GM23248 (cell line): ENCODE data around the gene IQUB. TPM values are rescaled to one million over a fixed set of nuclear protein-coding genes. Genes with fewer than 3 reads are reported as not detected.

Source experiments
- DNase-seq: peaks from one replicate; pipeline ENCODE4 v3.0.0-alpha.2; 2015
- H2AFZ ChIP-seq: fragments of 200-600 bp; sonication (generic); 2 replicates; pipeline ENCODE4 v1.6.1; 2016; ENCODE audit warnings: antibody characterized with exemption
- H3F3A ChIP-seq: fragments of 200-600 bp; sonication (generic); 2 replicates; pipeline ENCODE4 v1.6.1; 2016; ENCODE audit warnings: mild to moderate bottlenecking, antibody characterized with exemption, mixed run types; ENCODE audit not compliant: insufficient read depth
- H3K27ac ChIP-seq: fragments of 200-600 bp; sonication (generic); 2 replicates; pipeline ENCODE4 v1.5.1; 2016; ENCODE audit warnings: mild to moderate bottlenecking
- H3K27me3 ChIP-seq: fragments of 200-600 bp; sonication (generic); replicated peaks from 2 replicates; pipeline ENCODE4 v1.6.1; 2016; ENCODE audit warnings: mild to moderate bottlenecking; ENCODE audit not compliant: insufficient read depth
- H3K36me3 ChIP-seq: fragments of 200-600 bp; sonication (generic); 2 replicates; pipeline ENCODE4 v1.6.1; 2016; ENCODE audit warnings: low read depth, mild to moderate bottlenecking
- H3K4me1 ChIP-seq: fragments of 200-600 bp; sonication (generic); 2 replicates; pipeline ENCODE4 v1.6.1; 2016; ENCODE audit warnings: mild to moderate bottlenecking; ENCODE audit not compliant: insufficient read depth
- H3K4me2 ChIP-seq: fragments of 200-600 bp; sonication (generic); one replicate; pipeline ENCODE4 v1.6.1; 2016; ENCODE audit warnings: mild to moderate bottlenecking; ENCODE audit not compliant: unreplicated experiment
- H3K4me3 ChIP-seq: fragments of 200-600 bp; sonication (generic); 2 replicates; pipeline ENCODE4 v1.5.1; 2016; ENCODE audit warnings: mild to moderate bottlenecking
- H3K79me2 ChIP-seq: fragments of 200-600 bp; sonication (generic); 2 replicates; pipeline ENCODE4 v1.6.1; 2016; ENCODE audit warnings: mild to moderate bottlenecking; ENCODE audit not compliant: insufficient read depth
- H3K9ac ChIP-seq: fragments of 200-600 bp; sonication (generic); 2 replicates; pipeline ENCODE4 v1.6.1; 2016; ENCODE audit warnings: mild to moderate bottlenecking
- H3K9me2 ChIP-seq: fragments of 200-600 bp; sonication (generic); 2 replicates; pipeline ENCODE4 v1.6.1; 2016; ENCODE audit warnings: mixed run types, mild to moderate bottlenecking, moderate library complexity; ENCODE audit not compliant: insufficient read depth
- H3K9me3 ChIP-seq: fragments of 200-600 bp; sonication (generic); one replicate; pipeline ENCODE4 v1.6.1; 2017; ENCODE audit warnings: low read depth
- H4K20me1 ChIP-seq: fragments of 200-600 bp; sonication (generic); 2 replicates; pipeline ENCODE4 v1.6.0; 2016; ENCODE audit not compliant: insufficient read depth
- EZH2 ChIP-seq: fragments of 200-600 bp; sonication (generic); IDR thresholded peaks from 2 replicates; pipeline ENCODE4 v1.6.1; 2018; ENCODE audit warnings: antibody characterized with exemption, mild to moderate bottlenecking; ENCODE audit not compliant: insufficient read depth, poor library complexity, severe bottlenecking
- EZH2phosphoT487 ChIP-seq: fragments of 200-600 bp; sonication (generic); IDR thresholded peaks from 2 replicates; pipeline ENCODE4 v1.6.1; 2018; ENCODE audit warnings: antibody characterized with exemption, moderate library complexity, mild to moderate bottlenecking, low read depth; ENCODE audit not compliant: insufficient read depth
- WGBS, 2 experiments: methylation state at CpG; one replicate each; pipeline ENCODE4 v1.1.6; 2015 to 2017; ENCODE audit warnings: low lambda C conversion rate in 2 of 2, low coverage in 1 of 2; ENCODE audit errors: missing lambda C conversion rate in 2 of 2; 5-methylcytosine and 5-hydroxymethylcytosine counted together
- in situ Hi-C: fragments of 300-500 bp; cut with MboI; formaldehyde crosslinking; loops from 2 replicates; pipeline ENCODE4 v1.15.0; 2020
- polyA plus RNA-seq: library from polyadenylated mRNA; unstranded; fragments of >200 nt; fragmentation: Nextera tagmentation; extraction: Ambion mirVana; gene quantifications from 2 replicates; pipeline ENCODE4 v1.2.1, GENCODE V29; 2016
- total RNA-seq: library from RNA; depleted of rRNA; stranded (reverse); fragments of >200 nt; shearing (Covaris generic); gene quantifications from 2 replicates; pipeline ENCODE4 v1.2.3, GENCODE V29; 2014

The IQUB gene
- total and polyA plus RNA-seq, 2 experiments from 2014 or later: 0.10 TPM; not detected in 1

- Histone ChIP-seq H3K4me1 (no peaks in the 10 kb centered on the region), H3K79me2 (no peaks in the 10 kb centered on the region), H3K4me2 (no peak overlapping the region), H3K9ac (no peak overlapping the region), H4K20me1 (no peaks in the 10 kb centered on the region), H3K27me3 (0 out of 2 replicates have a peak, but pooled peaks cover 5% of the 10 kb centered on the region), H3K4me3 (no peak overlapping the region), H3K9me2 (no peaks in the 10 kb centered on the region), H2AFZ (no peak overlapping the region), H3K9me3 (no peaks in the 10 kb centered on the region), H3K27ac (no peak overlapping the region), H3K36me3 (no peaks in the 10 kb centered on the region), H3F3A (no peaks in the 10 kb centered on the region)
- in situ Hi-C loops: no loop called here
- TF ChIP-seq EZH2phosphoT487 (no peak), EZH2 (no peak)
- DNase-seq: no peak
- 48 to 60% methylated on average over 2 of the region's 2 CpGs for WGBS, 2 experiments
Observed at GRCh38 chr7:123522066-123522465, 12.3 kb downstream of the IQUB start.

- TF ChIP-seq EZH2phosphoT487 (no peak), EZH2 (no peak)
- H3K4me2 ChIP-seq: no peak overlapping the region
- in situ Hi-C loops: no loop called here
- H3K9me3 ChIP-seq: no peaks in the 10 kb centered on the region
- no peaks in the 10 kb centered on the region for H3K9me2 ChIP-seq
- no peak overlapping the region for H3K27ac ChIP-seq
- no peak overlapping the region for H3K4me3 ChIP-seq
- H3F3A ChIP-seq: no peaks in the 10 kb centered on the region
- no peaks in the 10 kb centered on the region for H4K20me1 ChIP-seq
- H3K9ac ChIP-seq: no peak overlapping the region
- no peaks in the 10 kb centered on the region for H3K4me1 ChIP-seq
- no peaks in the 10 kb centered on the region for H3K79me2 ChIP-seq
- 43 to 52% methylated on average over 2 of the region's 2 CpGs for WGBS, 2 experiments
- H3K36me3 ChIP-seq: no peaks in the 10 kb centered on the region
- no peak overlapping the region for H2AFZ ChIP-seq
- DNase-seq: no peak
- no peaks in the 10 kb centered on the region for H3K27me3 ChIP-seq
Observed at GRCh38 chr7:123505221-123505620, 29.2 kb downstream of the IQUB start.

- 46 to 51% methylated on average over 5 of the region's 5 CpGs for WGBS, 2 experiments
- no peak overlapping the region for H3K4me2 ChIP-seq
Observed at GRCh38 chr7:123502201-123502600, 32.2 kb downstream of the IQUB start.

GRCh38 chr7:123500878-123501489 is 33.4 kb downstream of the IQUB start:
- no peaks in the 10 kb centered on the region for H3K36me3 ChIP-seq
- TF ChIP-seq EZH2: no peak
- TF ChIP-seq EZH2phosphoT487: no peak

More at GRCh38 chr7:123502201-123502600, 32.2 kb downstream of the IQUB start:
- Histone ChIP-seq H2AFZ (no peak overlapping the region), H3K9me2 (no peaks in the 10 kb centered on the region), H3K9ac (no peak overlapping the region), H3K36me3 (no peaks in the 10 kb centered on the region), H3K79me2 (no peaks in the 10 kb centered on the region), H3K4me1 (no peaks in the 10 kb centered on the region), H4K20me1 (no peaks in the 10 kb centered on the region), H3K9me3 (no peaks in the 10 kb centered on the region), H3F3A (no peaks in the 10 kb centered on the region), H3K27ac (no peak overlapping the region), H3K27me3 (no peaks in the 10 kb centered on the region), H3K4me3 (no peak overlapping the region)
- DNase-seq: no peak
- TF ChIP-seq EZH2 (no peak), EZH2phosphoT487 (no peak)
- in situ Hi-C loops: no loop called here

More at GRCh38 chr7:123500878-123501489, 33.4 kb downstream of the IQUB start:
- Histone ChIP-seq H3K27me3 (no peaks in the 10 kb centered on the region), H2AFZ (no peak overlapping the region), H3F3A (no peaks in the 10 kb centered on the region), H3K27ac (no peak overlapping the region), H3K4me2 (no peak overlapping the region), H3K79me2 (no peaks in the 10 kb centered on the region), H3K9me3 (no peaks in the 10 kb centered on the region), H3K4me1 (no peaks in the 10 kb centered on the region), H3K9ac (no peak overlapping the region), H4K20me1 (no peaks in the 10 kb centered on the region), H3K9me2 (no peaks in the 10 kb centered on the region), H3K4me3 (no peak overlapping the region)
- WGBS, 2 experiments: 36 to 54% methylated on average over 1 of the region's 1 CpG
- DNase-seq: no peak
- in situ Hi-C loops: no loop called here
